ENCODE data around the gene POMT2. TPM values are rescaled to one million over a fixed set of nuclear protein-coding genes. Genes with fewer than 3 reads are reported as not detected.
"Not testable (repeated sequence)": the region's sequence is repeated elsewhere in the genome, so short reads cannot be mapped to it uniquely, and the experiment has no call there.

The POMT2 gene
- total RNA-seq, 2 donors from 2014 or later: 8.8 to 11.4 TPM

GRCh38 chr14:77318756-77319155, 1.9 kb downstream of the POMT2 start:
- not testable (repeated sequence) for H3K27me3 Mint-ChIP-seq; H3K9me3 ChIP-seq (ENCODE audit: control insufficient read depth, low read length, poor library complexity, severe bottlenecking); H3K4me3 Mint-ChIP-seq; H3K36me3 Mint-ChIP-seq (ENCODE audit: low read depth); DNase-seq; H3K27ac Mint-ChIP-seq; ATAC-seq
- peaks cover 13% of the 10 kb centered on the region for H3K4me1 Mint-ChIP-seq

- peaks cover 13% of the 10 kb centered on the region for H3K4me1 Mint-ChIP-seq
- ATAC-seq (no peak), DNase-seq (no peak)
- H3K36me3 Mint-ChIP-seq (ENCODE audit: low read depth): no peaks in the 10 kb centered on the region
- H3K27ac Mint-ChIP-seq: no peak overlapping the region
- no peak overlapping the region for H3K4me3 Mint-ChIP-seq
- H3K9me3 ChIP-seq (ENCODE audit: control insufficient read depth, low read length, poor library complexity, severe bottlenecking): no peaks in the 10 kb centered on the region
- H3K27me3 Mint-ChIP-seq: no peaks in the 10 kb centered on the region
Measured at GRCh38 chr14:77318006-77318553, 2.6 kb downstream of the POMT2 start.

- H3K9me3 ChIP-seq (ENCODE audit: control insufficient read depth, low read length, poor library complexity, severe bottlenecking): no peaks in the 10 kb centered on the region
- Mint-ChIP-seq H3K36me3 (ENCODE audit: low read depth) (no peaks in the 10 kb centered on the region), H3K27me3 (no peaks in the 10 kb centered on the region), H3K4me1 (peaks cover 9% of the 10 kb centered on the region), H3K27ac (no peak overlapping the region), H3K4me3 (no peak overlapping the region)
- ATAC-seq (no peak), DNase-seq (no peak)
Measured at GRCh38 chr14:77316872-77317301, 3.8 kb downstream of the POMT2 start.

- DNase-seq (no peak), ATAC-seq (no peak)
- Mint-ChIP-seq H3K36me3 (ENCODE audit: low read depth) (no peaks in the 10 kb centered on the region), H3K27ac (peak overlapping the region; percentile 19), H3K4me3 (no peak overlapping the region), H3K27me3 (no peaks in the 10 kb centered on the region), H3K4me1 (peaks cover 6% of the 10 kb centered on the region)
- H3K9me3 ChIP-seq (ENCODE audit: control insufficient read depth, low read length, poor library complexity, severe bottlenecking): no peaks in the 10 kb centered on the region
Measured at GRCh38 chr14:77316195-77316505, 4.5 kb downstream of the POMT2 start.

GRCh38 chr14:77314539-77315457, 5.9 kb downstream of the POMT2 start:
- no peaks in the 10 kb centered on the region for H3K9me3 ChIP-seq (ENCODE audit: control insufficient read depth, low read length, poor library complexity, severe bottlenecking)
- no peak for ATAC-seq
- Mint-ChIP-seq H3K27ac (no peak overlapping the region), H3K27me3 (no peaks in the 10 kb centered on the region), H3K4me1 (peaks cover under 1% of the 10 kb centered on the region), H3K4me3 (no peak overlapping the region), H3K36me3 (ENCODE audit: low read depth) (no peaks in the 10 kb centered on the region)
- no peak for DNase-seq

- H3K4me3 Mint-ChIP-seq: no peak overlapping the region
- DNase-seq (no peak), ATAC-seq (no peak)
- H3K36me3 Mint-ChIP-seq (ENCODE audit: low read depth): no peaks in the 10 kb centered on the region
- no peaks in the 10 kb centered on the region for H3K27me3 Mint-ChIP-seq
- no peaks in the 10 kb centered on the region for H3K9me3 ChIP-seq (ENCODE audit: control insufficient read depth, low read length, poor library complexity, severe bottlenecking)
- no peak overlapping the region for H3K27ac Mint-ChIP-seq
- H3K4me1 Mint-ChIP-seq: no peaks in the 10 kb centered on the region
Measured at GRCh38 chr14:77314043-77314442, 6.6 kb downstream of the POMT2 start.

GRCh38 chr14:77313371-77313770, 7.3 kb downstream of the POMT2 start:
- Mint-ChIP-seq H3K27me3 (no peaks in the 10 kb centered on the region), H3K27ac (no peak overlapping the region), H3K4me1 (no peaks in the 10 kb centered on the region), H3K36me3 (ENCODE audit: low read depth) (no peaks in the 10 kb centered on the region), H3K4me3 (no peak overlapping the region)
- ATAC-seq: no peak
- DNase-seq: no peak
- H3K9me3 ChIP-seq (ENCODE audit: control insufficient read depth, low read length, poor library complexity, severe bottlenecking): no peaks in the 10 kb centered on the region

- DNase-seq: no peak
- no peak for ATAC-seq
- Mint-ChIP-seq H3K36me3 (ENCODE audit: low read depth) (no peaks in the 10 kb centered on the region), H3K4me3 (no peak overlapping the region), H3K27ac (no peak overlapping the region), H3K27me3 (no peaks in the 10 kb centered on the region), H3K4me1 (no peaks in the 10 kb centered on the region)
- H3K9me3 ChIP-seq (ENCODE audit: control insufficient read depth, low read length, poor library complexity, severe bottlenecking): no peaks in the 10 kb centered on the region
Measured at GRCh38 chr14:77311217-77311616, 9.5 kb downstream of the POMT2 start.

GRCh38 chr14:77310026-77310425, 10.7 kb downstream of the POMT2 start:
- Mint-ChIP-seq H3K36me3 (ENCODE audit: low read depth) (no peaks in the 10 kb centered on the region), H3K27ac (no peak overlapping the region), H3K27me3 (no peaks in the 10 kb centered on the region), H3K4me3 (no peak overlapping the region), H3K4me1 (no peaks in the 10 kb centered on the region)
- DNase-seq (no peak), ATAC-seq (no peak)
- H3K9me3 ChIP-seq (ENCODE audit: control insufficient read depth, low read length, poor library complexity, severe bottlenecking): no peaks in the 10 kb centered on the region

GRCh38 chr14:77309131-77309530, 11.6 kb downstream of the POMT2 start:
- Mint-ChIP-seq H3K36me3 (ENCODE audit: low read depth) (peaks cover 4% of the 10 kb centered on the region), H3K27ac (no peak overlapping the region), H3K4me3 (no peak overlapping the region), H3K4me1 (no peaks in the 10 kb centered on the region), H3K27me3 (no peaks in the 10 kb centered on the region)
- ATAC-seq: no peak
- H3K9me3 ChIP-seq (ENCODE audit: control insufficient read depth, low read length, poor library complexity, severe bottlenecking): no peaks in the 10 kb centered on the region
- DNase-seq: no peak

GRCh38 chr14:77306851-77307496, 13.7 kb downstream of the POMT2 start:
- ATAC-seq (peak; percentile 49), DNase-seq (no peak)
- no peaks in the 10 kb centered on the region for H3K9me3 ChIP-seq (ENCODE audit: control insufficient read depth, low read length, poor library complexity, severe bottlenecking)
- Mint-ChIP-seq H3K36me3 (ENCODE audit: low read depth) (peaks cover 8% of the 10 kb centered on the region), H3K4me3 (no peak overlapping the region), H3K4me1 (peaks cover 6% of the 10 kb centered on the region), H3K27ac (no peak overlapping the region), H3K27me3 (no peaks in the 10 kb centered on the region)

- ATAC-seq (no peak), DNase-seq (no peak)
- H3K4me1 Mint-ChIP-seq: peaks cover 6% of the 10 kb centered on the region
- H3K27me3 Mint-ChIP-seq: no peaks in the 10 kb centered on the region
- no peak overlapping the region for H3K4me3 Mint-ChIP-seq
- peaks cover 8% of the 10 kb centered on the region for H3K36me3 Mint-ChIP-seq (ENCODE audit: low read depth)
- H3K9me3 ChIP-seq (ENCODE audit: control insufficient read depth, low read length, poor library complexity, severe bottlenecking): no peaks in the 10 kb centered on the region
- no peak overlapping the region for H3K27ac Mint-ChIP-seq
Measured at GRCh38 chr14:77306416-77306815, 14.3 kb downstream of the POMT2 start.

GRCh38 chr14:77305696-77306095, 15.0 kb downstream of the POMT2 start:
- Mint-ChIP-seq H3K36me3 (ENCODE audit: low read depth) (peaks cover 8% of the 10 kb centered on the region), H3K27ac (no peak overlapping the region), H3K27me3 (no peaks in the 10 kb centered on the region), H3K4me1 (peaks cover 6% of the 10 kb centered on the region), H3K4me3 (no peak overlapping the region)
- DNase-seq (no peak), ATAC-seq (no peak)
- H3K9me3 ChIP-seq (ENCODE audit: control insufficient read depth, low read length, poor library complexity, severe bottlenecking): no peaks in the 10 kb centered on the region
